ENCODE results near the gene CACUL1.

Gene CACUL1

DNA sequence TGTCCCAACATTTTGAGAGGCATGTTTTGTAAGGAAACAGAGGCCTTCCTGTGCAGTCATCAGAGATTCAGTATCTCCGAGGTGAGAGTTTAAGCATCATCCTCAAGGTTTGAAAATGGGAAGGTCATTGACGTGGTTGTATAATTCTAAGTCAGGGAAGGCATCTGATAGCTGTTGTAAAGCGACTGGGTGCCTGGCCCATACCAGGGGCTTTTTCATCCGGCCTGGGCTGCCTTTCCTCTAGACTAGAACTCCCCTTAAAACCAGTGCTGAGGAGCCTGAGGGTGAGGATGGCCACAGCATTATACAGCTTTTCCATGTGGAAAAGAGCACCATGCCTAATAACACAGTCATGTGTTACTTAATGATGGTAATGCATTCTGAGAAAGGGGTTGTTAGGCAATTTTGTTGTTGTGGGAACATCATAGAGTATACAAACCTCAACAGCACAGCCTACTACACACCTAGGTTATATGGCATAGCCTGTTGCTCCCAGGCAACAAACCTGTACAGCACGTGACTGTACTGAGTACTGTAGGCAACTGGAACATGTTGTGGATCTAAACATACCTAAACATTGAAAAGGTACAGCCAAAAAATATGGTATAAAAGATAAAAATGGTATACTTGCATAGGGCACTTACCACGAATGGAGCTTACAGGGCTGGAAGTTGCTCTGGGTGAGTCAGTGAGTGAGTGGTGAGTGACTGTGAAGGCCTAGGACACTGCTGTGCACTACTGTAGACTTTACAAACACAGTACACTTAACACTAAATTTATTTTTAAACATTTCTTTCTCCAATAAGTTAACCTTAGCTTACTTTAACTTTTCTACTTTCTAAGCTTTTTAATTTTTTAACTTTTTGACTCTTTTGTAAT lies 13.5 kb upstream of the CACUL1 start:
- no peak for DNase-seq

DNA sequence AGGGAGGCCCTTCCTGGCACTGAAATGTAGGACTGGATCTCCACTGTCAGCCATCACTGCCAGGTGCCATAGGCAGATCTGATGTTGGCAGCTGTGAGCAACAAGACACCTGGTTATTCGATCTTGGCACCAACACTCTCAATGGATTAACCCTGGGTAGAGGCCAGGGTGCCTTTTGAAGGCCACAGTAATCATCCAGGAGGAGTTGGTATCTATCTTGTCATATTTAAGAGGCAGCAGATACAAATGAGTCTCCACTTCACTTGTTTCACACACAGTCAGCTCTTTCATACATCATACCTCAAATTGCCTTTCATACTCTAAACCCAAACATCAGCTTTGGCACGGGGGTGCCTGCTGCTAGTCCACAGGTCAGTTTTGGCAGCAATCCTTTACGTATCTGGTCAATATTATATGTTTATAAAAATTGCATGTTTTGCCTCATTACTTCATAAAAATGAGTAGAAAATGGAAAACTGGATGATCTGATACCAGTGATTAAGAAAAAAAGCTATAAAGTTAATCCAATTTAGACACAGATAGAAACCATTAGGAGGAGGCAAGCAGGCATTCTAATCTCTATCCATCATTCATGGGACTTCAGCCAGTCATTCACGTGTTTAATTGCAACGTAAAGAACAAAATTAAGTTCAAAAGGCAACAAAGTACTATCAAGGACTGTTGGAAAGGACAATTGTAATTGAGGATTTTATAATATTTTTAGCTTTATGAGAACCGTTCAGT lies 12.7 kb upstream of the CACUL1 start:
- no peak for DNase-seq

DNA sequence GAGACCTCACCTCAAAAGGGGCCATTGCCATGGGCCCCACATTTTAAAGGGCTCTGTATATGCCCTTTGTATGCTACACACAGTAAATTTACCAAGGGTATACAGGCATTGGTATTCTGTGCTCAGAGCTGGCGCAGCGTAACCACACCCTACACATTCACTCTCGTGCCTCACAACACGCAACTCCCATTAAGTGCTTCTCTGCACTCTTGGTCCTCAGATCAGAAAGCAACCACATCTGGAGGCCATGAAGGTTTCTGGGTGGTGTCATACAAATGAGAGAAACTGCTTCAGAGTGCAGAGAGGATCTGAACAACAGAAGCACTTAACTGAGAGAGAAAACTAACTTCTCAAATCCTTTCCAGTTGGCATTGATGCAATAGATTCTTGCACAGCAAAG lies 9.4 kb upstream of the CACUL1 start:
- DNase-seq, result no peak

DNA sequence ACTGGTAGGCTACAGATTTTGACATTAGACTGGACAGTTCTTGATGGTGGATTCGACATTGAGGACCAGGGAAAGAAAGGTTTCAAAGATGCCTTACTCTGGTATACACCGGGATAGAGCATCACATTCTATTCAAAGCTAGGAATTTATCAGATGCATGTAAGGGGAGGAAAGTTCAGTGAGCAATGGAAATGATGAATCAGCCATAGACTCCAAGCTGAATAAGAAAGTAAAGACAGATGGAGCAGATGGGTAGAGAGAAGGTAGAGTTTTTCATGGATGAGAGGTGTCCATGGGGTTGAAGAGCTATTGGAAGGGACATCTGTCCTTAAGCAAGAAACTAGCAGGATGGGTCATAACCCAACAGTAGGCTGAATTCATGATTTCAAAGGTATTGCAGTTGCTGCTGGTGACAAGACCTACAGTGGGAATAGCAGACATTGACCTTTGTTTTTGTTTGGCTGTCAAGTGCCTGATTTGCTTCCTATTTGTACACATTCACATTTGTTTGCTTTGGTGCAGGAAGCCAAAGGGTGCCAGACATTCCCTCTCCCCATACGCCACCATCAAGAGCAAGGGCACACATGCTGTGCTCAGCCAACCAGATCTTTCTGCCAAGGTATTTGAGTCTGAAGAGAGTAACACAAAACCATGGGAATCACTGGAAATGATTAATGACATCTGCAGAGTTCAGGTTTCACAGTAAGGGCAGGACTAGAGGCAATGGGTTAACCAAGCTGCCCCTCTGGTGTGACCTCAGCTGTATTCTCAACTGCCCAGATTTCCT lies 8.6 kb upstream of the CACUL1 start:
- DNase-seq, result no peak

DNA sequence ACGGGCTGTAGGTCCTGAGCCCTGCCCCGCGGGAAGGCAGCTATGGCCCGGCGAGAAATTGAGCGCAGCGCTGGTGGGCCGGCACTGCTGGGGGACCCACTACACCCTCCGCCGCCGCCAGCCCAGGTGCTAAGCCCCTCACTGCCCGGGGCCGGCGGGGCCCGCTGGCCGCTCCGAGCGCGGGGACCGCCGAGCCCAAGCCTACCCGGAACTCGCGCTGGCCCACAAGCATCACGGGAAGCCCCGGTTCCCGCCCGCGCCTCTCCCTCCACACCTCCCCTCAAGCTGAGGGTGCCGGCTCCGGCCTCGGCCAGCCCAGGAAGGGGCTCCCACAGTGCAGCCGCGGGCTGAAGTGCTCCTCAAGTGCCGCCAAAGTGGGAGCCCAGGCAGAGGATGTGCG lies 5.5 kb upstream of the CACUL1 start:
- DNase-seq, result no peak

DNA sequence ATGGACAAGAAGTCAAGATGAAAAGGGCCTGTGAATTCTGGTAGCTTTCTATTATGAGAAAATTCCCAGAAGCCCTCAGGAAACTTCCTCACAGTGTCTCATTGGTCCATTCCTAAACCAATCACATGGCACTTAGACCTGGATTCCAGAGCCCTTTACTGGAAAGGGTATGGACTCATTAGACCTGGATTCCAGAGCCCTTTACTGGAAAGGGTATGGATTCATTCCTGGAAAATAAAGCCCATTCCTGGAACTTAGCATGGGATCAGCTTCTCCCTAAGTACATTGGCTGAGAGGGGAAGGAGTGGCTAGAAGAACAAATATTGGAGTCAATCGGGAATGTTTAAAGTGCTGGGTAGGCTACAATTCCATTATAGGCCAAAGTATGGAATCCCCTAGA lies 3.7 kb upstream of the CACUL1 start:
- DNase-seq, result no peak

DNA sequence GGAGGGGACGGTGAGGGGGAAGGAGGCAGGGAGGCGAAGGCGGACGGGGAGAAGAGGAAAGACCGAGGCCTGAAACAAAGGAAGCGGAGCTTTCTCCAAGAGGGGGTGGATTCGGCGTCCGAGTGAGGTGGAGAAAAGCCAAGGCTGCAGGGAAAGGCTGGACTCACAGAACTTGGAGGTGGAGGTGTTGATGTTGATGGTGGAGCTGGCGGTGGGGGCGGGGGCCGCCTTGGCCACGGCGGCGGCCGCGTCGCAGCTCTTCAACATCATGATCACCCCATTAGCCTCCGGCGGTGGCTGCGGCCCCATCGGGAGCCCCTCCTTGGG lies 578 bp downstream of the CACUL1 start:
- DNase-seq, result peak; percentile 36 to 58 (median 48)

DNA sequence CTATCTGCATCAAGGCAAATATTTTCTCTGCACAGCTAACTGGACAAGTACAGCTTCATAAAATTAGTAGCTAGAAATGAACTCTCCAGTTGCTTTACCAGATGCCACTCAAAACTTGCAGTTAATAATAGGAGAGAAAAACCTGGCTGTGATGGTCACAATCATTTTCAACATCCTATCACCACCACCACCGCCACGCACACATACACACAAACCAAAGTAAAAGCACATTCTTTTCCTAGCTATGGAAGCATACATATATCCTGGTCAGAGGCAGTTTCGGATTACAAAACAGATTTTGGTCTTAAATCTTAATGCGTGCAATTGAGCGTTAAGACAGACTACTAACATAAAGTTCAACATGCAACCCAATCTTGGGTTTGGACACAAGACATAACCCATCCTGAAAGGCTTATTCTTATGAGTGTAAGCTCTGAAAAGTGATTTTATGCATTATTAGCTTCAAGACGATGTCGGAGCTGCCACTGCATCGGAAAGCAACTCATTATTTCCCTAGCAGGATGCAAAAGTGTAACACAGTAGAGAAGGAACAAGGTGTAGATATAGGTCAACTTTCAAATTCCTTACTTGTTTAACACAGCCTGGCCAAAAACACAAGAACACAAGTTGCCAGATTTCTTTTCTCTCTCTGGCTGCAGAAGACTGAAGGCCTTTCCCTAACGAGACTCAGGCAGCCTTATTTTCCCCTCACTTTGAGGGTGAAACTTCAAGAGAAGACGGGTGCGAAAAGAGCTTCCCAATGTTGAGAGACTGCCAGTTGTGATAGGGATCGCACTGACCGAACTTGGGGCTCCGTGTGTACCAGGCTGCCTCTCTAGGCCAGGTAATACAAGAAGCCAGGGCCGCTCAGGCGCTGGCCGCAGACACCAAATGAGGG lies 1.2 kb downstream of the CACUL1 start:
- DNase-seq, result no peak

DNA sequence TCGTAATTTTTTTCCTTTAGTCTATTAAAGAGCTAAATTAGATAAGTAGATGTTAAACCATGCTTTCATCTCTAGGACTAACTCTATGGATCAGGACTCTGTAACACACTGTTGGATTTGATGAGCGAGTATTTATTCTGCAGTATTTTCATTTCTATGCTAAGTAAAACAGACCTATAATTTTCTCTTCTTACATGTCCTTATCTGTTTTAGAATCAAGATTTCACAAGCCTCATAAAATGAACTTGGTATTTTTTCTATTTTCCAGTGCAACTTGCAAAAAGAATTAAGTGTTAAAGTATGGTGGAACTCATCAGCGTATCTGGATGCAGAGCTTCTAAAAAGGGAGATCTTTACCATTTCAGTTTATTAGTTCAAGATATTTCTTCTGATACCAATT lies 2.4 kb downstream of the CACUL1 start:
- no peak for DNase-seq

DNA sequence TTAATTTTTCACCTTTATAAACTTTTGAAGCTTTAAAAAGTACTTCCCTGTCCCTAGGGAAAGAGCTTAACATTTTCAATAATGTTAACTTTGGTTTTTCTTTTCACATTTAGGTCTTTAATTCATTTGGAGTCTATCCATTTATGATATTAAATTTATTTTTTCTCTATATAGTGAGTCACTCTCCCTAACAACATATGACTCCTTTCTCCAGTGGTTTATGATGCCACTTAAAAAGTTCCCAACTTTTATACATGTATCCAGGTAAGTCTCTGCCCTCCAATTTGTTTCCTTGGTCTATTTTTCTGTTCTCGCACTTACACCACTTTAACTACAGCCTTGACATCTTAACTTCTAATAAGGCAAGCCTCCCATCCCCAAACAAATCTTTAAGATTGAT lies 3.5 kb downstream of the CACUL1 start:
- DNase-seq, result no peak

DNA sequence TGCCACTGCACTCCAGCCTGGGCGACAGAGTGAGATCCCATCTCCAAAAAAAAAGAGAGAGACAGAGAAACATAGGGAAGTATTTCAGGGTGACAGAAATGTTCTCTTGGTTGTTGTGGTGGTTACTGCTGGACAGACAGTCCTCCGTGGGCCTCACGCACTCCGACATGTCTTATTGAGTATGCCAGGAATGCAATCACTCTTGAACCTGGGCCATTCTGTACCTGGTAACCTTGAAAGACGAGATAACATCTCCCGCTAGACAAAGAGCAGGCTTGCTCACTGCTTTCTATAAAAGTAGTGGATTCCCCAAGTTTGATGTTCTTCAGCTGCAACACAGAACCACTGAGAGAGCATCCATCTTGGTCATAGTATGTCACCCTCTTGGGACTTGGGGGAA lies 6.7 kb downstream of the CACUL1 start:
- DNase-seq, result no peak

DNA sequence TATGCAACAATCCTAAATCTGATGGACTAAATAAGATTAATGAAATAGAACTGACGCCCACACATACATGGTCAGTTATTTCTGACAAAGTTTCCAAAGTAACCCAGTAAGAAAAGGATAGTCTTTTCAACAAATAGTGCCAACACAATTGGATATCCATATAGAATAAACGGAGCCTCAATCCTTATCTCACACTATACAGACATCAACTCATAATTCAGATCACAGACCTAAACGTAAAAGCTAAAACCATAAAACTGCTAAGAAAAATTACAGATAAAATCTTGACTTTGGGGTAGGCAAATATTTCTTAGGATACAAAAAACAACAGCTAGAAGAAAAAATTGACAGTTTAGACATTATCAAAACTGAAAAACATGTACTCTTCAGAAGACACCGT lies 8.5 kb downstream of the CACUL1 start:
- DNase-seq, result no peak

DNA sequence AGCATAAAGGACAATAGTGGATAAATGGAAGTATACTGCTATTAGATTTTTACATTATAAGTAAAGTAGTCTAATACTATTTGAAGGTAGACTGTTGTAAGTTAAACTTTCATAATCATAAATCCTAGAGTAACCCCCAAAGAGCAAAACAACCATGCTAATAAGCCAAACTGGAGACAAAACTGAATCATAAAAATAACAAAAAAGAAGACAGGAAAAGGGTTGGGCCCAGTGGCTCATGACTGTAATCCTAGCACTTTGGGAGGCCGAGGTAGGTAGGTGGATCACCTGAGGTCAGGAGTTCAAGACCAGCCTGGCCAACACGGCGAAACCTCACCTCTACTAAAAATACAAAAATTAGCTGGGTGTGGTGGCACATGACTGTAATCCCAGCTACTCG lies 9.7 kb downstream of the CACUL1 start:
- DNase-seq, result no peak

DNA sequence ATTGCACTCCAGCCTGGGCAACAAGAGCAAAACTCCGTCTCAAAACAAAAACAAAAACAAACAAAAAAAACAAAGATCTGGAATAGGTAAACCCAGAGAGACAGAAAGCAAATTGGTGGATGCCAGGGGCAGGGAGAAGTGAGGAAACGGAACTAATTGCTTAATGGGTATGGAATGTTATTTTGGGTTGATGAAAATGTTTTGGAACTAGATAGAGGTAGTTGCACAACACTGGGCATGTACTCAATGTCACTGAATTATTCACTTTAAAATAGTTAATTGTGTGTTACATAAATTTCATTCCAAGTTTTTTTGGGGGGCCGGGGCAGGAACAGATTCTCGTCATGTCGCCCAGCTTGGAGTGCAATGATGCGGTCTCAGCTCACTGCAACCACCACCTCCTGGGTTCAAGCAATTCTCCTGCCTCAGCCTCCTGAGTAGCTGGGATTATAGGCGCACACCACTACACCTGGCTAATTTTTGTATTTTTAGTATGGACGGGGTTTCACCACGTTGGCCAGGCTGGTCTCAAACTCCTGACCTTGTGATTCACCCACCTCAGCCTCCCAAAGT lies 10.3 kb downstream of the CACUL1 start:
- peak in 1 of 3 donors; percentile 34 for DNase-seq

DNA sequence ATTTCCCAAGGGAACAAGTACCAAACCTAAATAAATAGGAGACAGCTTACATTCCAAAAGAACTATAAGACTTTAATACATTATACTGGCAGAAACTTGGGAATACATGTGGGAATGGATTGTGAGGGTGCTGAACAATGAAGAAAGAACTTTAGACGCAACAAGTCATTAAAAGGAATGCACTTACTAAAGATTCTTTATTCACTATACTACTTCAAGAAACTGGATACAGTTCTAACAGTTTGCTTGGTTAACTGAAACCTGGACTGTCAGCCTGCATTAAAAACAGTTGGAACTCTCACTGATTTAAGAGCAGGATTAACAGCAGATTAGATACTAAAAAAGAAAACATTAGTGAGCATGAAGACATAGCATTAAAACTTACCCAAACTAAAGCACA lies 12.0 kb downstream of the CACUL1 start:
- DNase-seq, result no peak

DNA sequence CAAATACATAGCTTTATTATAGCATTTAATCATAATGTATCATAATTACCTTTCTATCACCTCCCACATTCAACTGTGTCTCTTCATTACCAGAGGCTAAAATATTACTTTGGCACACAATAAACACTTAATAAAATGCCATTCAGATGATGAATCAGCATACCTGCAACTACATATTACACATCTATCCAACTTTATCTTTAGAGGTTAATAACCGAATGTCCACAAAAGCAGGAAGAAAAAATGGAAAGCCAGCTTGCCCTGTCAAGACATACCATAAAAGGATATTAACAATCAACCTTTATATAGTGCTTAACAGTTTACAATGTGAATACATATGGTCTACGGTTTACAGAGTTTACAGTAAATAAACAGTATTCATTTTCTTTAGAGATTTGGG lies 12.7 kb downstream of the CACUL1 start:
- DNase-seq, result no peak

DNA sequence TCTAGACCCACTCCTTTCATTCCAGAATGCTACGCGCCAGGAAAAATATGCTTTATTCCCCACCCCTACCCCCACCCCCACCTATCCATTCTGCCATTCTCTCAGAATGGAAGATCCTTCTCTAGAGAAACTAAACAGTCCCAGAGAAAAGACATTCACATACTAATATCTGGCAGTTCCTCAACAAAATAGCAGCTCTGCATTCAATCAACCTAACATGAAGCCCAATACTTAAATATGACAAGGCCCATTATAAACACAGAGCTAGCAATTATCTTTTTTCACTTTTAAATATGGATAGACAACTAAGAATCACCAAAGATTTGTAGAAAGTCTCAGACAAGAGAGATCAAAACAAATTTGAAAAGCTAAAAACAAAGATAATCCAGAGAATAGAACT lies 16.4 kb downstream of the CACUL1 start:
- DNase-seq, result no peak

DNA sequence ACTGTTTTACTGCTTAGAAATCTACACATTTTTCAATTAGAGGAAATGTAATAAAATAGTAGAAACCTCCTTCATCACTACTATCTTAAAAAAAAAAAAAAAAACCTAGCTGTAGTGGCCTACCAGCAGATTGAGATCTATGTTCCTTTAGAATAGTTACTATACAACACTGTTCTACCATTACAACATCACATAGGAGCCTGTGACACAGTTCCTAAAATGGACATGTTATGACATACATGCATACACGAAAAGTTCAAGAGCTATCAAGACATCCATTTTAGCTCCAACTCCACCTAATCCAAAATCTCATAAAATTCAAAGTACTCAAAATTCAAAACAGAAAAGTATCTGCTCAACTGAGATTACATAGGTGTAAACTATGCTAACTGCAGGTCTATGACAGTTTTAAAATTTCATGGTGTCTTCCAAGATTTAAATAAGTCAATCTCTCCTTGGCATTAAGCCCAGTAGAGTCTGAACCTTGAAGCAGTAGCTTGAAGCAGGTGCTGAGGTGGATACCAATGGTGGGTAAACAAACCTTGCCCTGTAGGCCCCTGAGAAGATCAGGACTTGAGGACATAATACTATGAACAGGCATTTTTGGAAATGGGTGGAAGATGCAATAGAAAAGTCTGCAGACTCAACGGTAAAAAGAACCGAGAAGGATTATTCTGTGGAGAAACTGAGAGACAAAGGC lies 17.0 kb downstream of the CACUL1 start:
- DNase-seq, result peak in 1 of 3 donors; percentile 32

DNA sequence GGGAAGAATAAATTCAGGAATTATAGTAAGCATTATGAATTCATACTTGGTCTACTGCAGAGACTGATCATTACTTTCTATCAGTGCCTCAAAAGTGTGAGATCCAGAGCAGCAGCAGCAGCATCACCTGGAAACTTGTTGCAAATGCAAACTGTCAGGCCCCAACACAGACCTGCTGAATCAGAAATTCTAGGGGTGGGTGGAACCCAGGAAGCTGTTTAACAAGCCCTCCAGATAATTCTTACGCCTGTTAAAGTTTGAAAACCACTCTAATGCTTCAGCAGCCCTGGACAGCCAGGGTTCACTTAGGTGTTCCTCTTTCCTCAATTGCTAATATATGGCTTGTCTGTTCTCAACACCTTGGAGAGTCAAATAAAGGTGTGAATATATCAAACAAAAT lies 19.5 kb downstream of the CACUL1 start:
- DNase-seq, result no peak

DNA sequence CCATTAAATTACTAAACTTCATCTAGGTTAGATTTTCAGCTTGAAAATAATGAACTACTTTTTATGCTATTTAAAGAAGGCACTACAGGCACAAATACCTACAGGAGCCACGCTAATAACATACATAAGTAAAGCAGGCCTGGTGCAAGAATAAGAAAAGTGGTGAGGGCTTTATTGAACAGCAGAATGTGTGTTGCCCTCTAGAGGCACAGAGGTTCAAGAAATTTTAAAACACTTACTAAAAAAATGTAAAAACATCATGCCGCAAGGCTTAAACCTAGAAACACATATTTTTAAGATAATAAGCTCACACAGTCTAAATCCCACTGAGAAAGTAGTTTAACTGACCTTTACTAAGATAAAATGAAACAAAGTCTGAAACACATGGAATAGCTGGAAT lies 20.3 kb downstream of the CACUL1 start:
- no peak for DNase-seq

Measured in suppressor macrophage treated with lipopolysaccharide for 1 hour (primary cell).